NCI-H1417 treated with DMSO at 0.1 percent for 48 hours (cell line): Measurements from ENCODE around the gene TMEM106C.
"Not testable (repeated sequence)": the region's sequence is repeated elsewhere in the genome, so short reads cannot be mapped to it uniquely, and the experiment has no call there.

Experiments
- DNase-seq: peaks from one replicate; lab custom pipeline; 2025; lab: John Stamatoyannopoulos, UW

The TMEM106C gene

DNA sequence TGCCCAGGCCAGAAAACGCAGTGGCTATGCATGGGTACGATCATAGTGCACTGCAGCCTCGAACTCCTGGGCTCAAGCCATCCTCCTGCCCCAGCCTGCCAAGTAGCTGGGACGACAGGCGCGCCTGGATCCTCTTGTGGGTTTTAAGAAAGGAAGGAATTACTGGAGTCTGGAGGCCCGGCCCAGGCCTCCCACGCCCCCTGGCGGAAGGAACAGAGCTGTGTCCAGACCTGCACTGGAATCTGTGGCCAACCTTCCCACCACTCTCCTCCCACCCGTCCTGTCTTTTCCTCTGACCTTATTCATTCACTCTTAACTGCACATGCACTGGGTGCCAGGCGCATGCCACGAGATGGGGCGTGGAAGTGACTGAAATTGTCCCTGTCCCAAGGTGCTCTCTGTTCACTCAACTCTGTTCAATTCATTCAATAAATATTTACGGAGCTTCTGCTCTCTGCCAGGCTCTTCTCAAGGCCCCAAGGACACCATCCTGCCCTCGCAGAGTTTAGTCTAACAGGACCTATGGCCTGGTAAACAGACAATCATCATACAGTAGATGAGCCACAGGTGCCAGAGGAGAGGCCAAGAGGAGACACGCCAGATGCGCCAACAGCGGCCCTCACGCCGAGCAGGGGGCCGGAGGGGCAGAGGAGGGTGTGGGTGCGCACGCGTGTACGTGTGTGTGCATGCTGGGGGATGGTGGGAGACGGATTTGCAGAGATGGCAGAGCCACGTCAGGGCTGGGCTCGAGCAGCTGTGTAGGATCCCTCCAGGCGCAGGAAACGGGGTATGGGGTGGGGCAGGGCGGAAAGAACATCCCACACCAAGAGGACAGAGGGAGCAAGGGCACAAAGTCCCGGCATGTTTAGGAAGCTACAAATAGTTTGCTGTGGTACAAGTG is 13.7 kb upstream of the TMEM106C start:
- DNase-seq = no peak

GRCh38 chr12:47950856-47951468 is 12.4 kb upstream of the TMEM106C start:
- no peak for DNase-seq

- no peak for DNase-seq
These were observed 9.3 kb upstream of the TMEM106C start for GRCh38 chr12:47954058-47954457.

- DNase-seq = no peak
These were observed 8.8 kb upstream of the TMEM106C start for GRCh38 chr12:47954467-47955045.

GRCh38 chr12:47955059-47955458 is 8.3 kb upstream of the TMEM106C start:
- DNase-seq = no peak

- not testable (repeated sequence) for DNase-seq
These were observed 5.7 kb upstream of the TMEM106C start for GRCh38 chr12:47957671-47958070.

GRCh38 chr12:47962198-47962597 is 1.2 kb upstream of the TMEM106C start:
- DNase-seq = no peak

- no peak for DNase-seq
These were observed 821 bp downstream of the TMEM106C start for GRCh38 chr12:47964106-47964728.

GRCh38 chr12:47965581-47965980 is 2.2 kb downstream of the TMEM106C start:
- no peak for DNase-seq

GRCh38 chr12:47967461-47968321 is 4.3 kb downstream of the TMEM106C start:
- no peak for DNase-seq

DNA sequence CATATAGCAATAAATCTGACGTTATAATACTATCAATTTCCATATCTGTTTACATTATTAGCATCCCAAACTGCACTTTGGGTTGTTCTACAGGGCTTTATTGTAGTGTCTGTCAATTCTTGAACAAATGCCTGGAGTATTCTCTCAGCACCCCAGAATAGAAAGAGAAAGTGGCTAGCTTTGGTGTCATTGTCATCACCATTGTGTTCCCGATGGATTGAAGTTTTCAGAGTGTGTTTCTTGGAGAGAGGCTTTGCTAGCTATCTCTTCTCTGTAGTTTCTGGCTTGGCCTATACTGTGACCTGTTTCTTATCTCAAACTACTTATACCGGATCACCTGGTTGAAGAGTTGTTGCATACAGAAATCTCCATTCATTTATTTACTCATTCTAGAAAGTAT is 6.4 kb downstream of the TMEM106C start:
- DNase-seq = no peak

- DNase-seq = no peak
These were observed 7.4 kb downstream of the TMEM106C start for GRCh38 chr12:47970843-47971242.

- DNase-seq = no peak
These were observed 9.5 kb downstream of the TMEM106C start for GRCh38 chr12:47972895-47973294.

DNA sequence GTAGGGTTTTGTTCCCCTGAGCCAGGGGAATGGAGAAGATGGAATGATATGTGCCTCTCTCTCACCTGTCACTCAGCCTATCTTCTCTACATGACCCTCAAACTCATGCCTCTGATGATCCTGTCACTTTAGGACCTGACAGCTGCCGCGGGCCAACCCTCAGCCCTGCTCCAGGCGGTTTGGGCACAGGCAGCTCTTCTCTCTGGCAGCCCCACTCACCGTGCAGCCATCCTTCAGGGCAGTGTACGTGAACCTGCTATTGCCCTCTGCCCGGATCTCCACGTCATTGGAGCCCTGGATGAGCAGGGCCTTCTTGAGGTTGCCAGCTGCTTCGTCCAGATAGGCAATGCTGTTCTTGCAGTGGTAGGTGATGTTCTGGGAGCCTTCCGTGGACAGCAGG is 10.5 kb downstream of the TMEM106C start:
- DNase-seq = no peak

DNA sequence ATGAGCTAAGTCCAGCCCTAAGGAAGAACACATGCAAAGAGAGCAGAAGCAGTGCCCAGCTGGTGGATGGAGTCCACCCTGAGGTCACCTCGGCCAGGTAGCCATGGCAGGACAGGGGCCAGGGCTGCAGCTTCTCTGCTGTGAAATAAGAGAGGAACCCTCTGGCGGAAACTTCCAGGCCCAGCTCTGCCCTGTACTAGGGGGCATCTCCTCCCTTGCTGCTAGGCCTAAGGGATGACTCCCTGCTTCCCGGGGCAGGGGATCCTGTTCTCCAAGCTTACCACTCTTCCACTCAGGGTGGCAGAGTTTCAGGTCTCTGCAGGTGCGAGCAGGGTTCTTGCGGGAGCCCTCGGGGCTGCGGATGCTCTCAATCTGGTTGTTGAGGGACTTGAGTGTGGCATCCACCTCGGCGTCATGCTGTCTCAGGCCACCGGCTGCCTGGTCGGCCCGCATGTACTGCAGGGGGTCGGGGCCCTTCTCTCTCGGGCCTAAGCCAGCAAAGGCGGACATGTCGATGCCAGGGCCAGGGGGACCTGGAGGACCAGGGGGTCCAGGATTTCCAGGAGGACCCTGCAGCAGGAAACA is 11.7 kb downstream of the TMEM106C start:
- no peak for DNase-seq

DNA sequence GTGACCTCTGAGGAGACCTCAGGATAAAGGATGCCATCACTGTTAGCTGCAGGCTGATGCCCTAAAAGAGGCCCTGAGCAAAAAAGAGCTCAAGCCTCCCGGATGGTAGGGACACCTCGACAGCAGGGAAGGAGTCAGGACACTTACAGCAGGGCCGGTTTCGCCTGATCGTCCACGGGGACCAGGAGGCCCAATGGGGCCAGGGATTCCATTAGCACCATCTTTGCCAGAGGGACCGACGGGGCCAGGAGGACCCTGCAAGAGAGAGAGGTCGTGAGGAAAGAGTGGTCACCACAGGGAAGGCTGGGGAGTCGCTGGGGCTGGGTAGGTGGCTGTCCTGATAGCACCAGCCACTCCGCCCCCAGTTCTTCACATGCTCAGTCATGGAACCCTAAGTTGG is 12.4 kb downstream of the TMEM106C start:
- DNase-seq = no peak

DNA sequence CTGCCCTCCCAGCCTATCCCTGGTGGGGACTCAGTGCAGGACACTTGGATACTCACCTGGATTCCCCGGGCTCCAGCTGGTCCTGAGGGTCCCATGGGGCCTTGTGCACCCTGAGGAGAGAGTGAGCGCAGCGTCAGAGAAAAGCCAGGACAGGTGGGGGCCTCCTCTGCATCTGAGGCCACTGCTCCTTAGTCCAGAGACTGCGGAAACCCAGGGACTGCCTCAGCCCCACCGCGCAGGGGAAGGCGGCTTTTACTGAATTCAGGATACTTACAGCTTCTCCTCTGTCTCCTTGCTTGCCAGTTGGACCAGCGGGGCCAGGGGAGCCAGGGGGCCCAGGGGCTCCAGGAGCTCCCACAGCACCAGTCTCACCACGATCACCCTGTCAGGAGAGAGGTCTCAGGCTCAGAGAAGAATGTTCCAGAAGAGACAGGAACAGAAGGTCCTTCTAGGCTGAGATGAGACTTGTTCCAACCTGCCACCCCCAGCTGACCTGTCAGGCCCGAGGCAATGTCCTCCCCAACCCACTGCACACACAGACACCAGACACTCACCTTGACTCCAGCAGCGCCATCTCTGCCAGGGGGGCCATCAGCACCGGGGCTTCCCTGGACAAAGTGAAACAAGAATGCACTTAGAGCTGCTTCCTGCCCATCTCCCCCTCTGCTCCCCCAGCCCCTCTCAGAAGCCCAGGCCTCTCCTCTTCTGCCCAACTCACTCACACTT is 13.8 kb downstream of the TMEM106C start:
- DNase-seq = no peak

- no peak for DNase-seq
These were observed 14.6 kb downstream of the TMEM106C start for GRCh38 chr12:47977772-47978597.

GRCh38 chr12:47978598-47978873 is 15.1 kb downstream of the TMEM106C start:
- no peak for DNase-seq

DNA sequence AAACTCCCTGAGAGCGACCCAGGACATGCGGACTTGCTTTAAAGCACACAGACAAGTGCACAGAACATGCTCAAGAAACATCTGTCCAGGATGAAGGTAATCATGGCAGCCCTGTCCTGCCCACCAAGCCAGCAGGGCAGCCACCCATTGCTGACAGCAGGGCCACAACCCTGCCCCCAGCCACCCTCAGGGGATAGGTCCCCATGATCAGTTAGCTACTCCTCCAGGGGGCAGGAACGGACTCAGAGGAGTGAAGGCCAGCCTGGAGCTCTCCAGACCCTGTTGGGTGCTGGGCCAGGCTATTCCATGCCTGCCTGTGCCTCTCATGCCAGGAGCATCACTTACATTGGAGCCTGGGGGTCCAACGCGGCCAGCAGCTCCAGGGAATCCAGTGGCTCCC is 15.8 kb downstream of the TMEM106C start:
- DNase-seq = no peak
